Natural killer cell (primary cell): ENCODE results near the gene DDX25. TPM values are rescaled to one million over a fixed set of nuclear protein-coding genes. Genes with fewer than 3 reads are reported as not detected.

Experiments
- ATAC-seq, 3 donors: fragments of 150-1000 bp in 2 of 3; fragments of 200-7000 bp in 1 of 3; cut with Tn5 transposase; 1 replicate in 1 of 3; 2 replicates in 2 of 3; pipeline ENCODE4 v1.10.0; 2021; ENCODE audit warnings: mild to moderate bottlenecking in 2 of 3, moderate library complexity in 2 of 3
- DNase-seq, 2 donors: peaks; one replicate each; pipeline versions ENCODE4 v3.0.0 to v3.0.0-alpha.2; 2013 to 2021; ENCODE audit warnings: mixed read lengths in 1 of 2
- H3K27ac ChIP-seq: one replicate; pipeline ENCODE4 v1.5.1; 2013; ENCODE audit warnings: mild to moderate bottlenecking, low read length
- H3K27me3 ChIP-seq: one replicate; pipeline ENCODE4 v1.6.1; 2013; ENCODE audit warnings: low read length; ENCODE audit not compliant: control insufficient read depth, insufficient read depth
- H3K36me3 ChIP-seq: one replicate; pipeline ENCODE4 v1.6.1; 2013; ENCODE audit warnings: low read length; ENCODE audit not compliant: control insufficient read depth, insufficient read depth
- H3K4me1 ChIP-seq: one replicate; pipeline ENCODE4 v1.6.1; 2013; ENCODE audit warnings: low read length; ENCODE audit not compliant: control insufficient read depth, insufficient read depth
- H3K4me3 ChIP-seq: one replicate; pipeline ENCODE4 v1.5.1; 2013; ENCODE audit warnings: low read length
- H3K9me3 ChIP-seq: one replicate; pipeline ENCODE4 v1.6.1; 2013; ENCODE audit warnings: low read length; ENCODE audit not compliant: control insufficient read depth, insufficient read depth
- H3K27ac Mint-ChIP-seq, 2 donors: one replicate each; pipeline ENCODE4 v1.8.0; 2022; ENCODE audit warnings: mild to moderate bottlenecking in 2 of 2, mixed read lengths in 2 of 2, moderate library complexity in 1 of 2
- H3K27me3 Mint-ChIP-seq, 2 donors: one replicate each; pipeline ENCODE4 v1.8.0; 2022; ENCODE audit warnings: low read depth in 2 of 2, mixed read lengths in 2 of 2
- H3K36me3 Mint-ChIP-seq: one replicate; pipeline ENCODE4 v1.8.0; 2022; ENCODE audit warnings: mixed read lengths
- H3K4me1 Mint-ChIP-seq, 2 donors: one replicate each; pipeline ENCODE4 v1.8.0; 2022; ENCODE audit warnings: mixed read lengths in 2 of 2
- H3K4me3 Mint-ChIP-seq: one replicate; pipeline ENCODE4 v1.8.0; 2022; ENCODE audit warnings: mild to moderate bottlenecking, moderate library complexity, mixed read lengths
- H3K9me3 Mint-ChIP-seq, 2 donors: one replicate each; pipeline ENCODE4 v1.8.0; 2022; ENCODE audit warnings: mixed read lengths in 2 of 2
- CTCF ChIP-seq: fragments of 200-600 bp; IDR thresholded peaks from one replicate; pipeline ENCODE4 v1.8.0; 2022; ENCODE audit warnings: antibody characterized with exemption
- WGBS: methylation state at CpG from one replicate; pipeline ENCODE4 v1.1.7; 2013; ENCODE audit warnings: missing lambda C conversion rate; ENCODE audit not compliant: insufficient coverage; 5-methylcytosine and 5-hydroxymethylcytosine counted together
- intact Hi-C: fragments of 100-400 bp; cut with micrococcal nuclease; formaldehyde crosslinking; loops from one replicate; pipeline ENCODE4 v1.14.2; 2022
- total RNA-seq, 4 donors: library from RNA; stranded (reverse); fragments of 120-200 nt in 1 of 4; gene quantifications; one replicate each; pipeline versions ENCODE4 v1.2.3 to v1.2.4, GENCODE V29; 2013 to 2022

DDX25 gene
- total RNA-seq, 3 donors from 2014 or later (not counting 1 experiment from before 2014, with no cell fraction given), result not detected

GRCh38 chr11:125871391-125872137 is 32.7 kb upstream of the DDX25 start:
- TF ChIP-seq CTCF, result no peak
- Mint-ChIP-seq H3K9me3 (no peaks in the 10 kb centered on the region), H3K36me3 (no peaks in the 10 kb centered on the region), H3K4me3 (no peak overlapping the region), H3K27me3 (peaks cover 2 to 31% of the 10 kb centered on the region in 2 donors), H3K4me1 (peaks cover 0 to 5% of the 10 kb centered on the region in 2 donors), H3K27ac (no peak overlapping the region)
- ATAC-seq (peak in 1 of 3 donors; percentile 43), DNase-seq (peak in 1 of 2 donors; percentile 48)
- Histone ChIP-seq H3K9me3 (no peaks in the 10 kb centered on the region), H3K27me3 (no peaks in the 10 kb centered on the region), H3K4me1 (no peaks in the 10 kb centered on the region), H3K4me3 (no peak overlapping the region), H3K27ac (no peak overlapping the region), H3K36me3 (no peaks in the 10 kb centered on the region)
- 95% methylated on average over 10 of the region's 10 CpGs for WGBS
- intact Hi-C loops, result no loop called here

- H3K36me3 ChIP-seq, result no peaks in the 10 kb centered on the region
- intact Hi-C loops, result no loop called here
- no peaks in the 10 kb centered on the region for H3K9me3 ChIP-seq
- H3K27me3 Mint-ChIP-seq, result peaks cover 2 to 31% of the 10 kb centered on the region in 2 donors
- H3K27ac Mint-ChIP-seq, result no peak overlapping the region
- no peaks in the 10 kb centered on the region for H3K27me3 ChIP-seq
- no peak for DNase-seq
- TF ChIP-seq CTCF, result no peak
- H3K4me1 ChIP-seq, result no peaks in the 10 kb centered on the region
- H3K9me3 Mint-ChIP-seq, result no peaks in the 10 kb centered on the region
- no peak overlapping the region for H3K4me3 ChIP-seq
- H3K27ac ChIP-seq, result no peak overlapping the region
- peaks cover 0 to 5% of the 10 kb centered on the region in 2 donors for H3K4me1 Mint-ChIP-seq
- ATAC-seq, result no peak
- no peak overlapping the region for H3K4me3 Mint-ChIP-seq
- H3K36me3 Mint-ChIP-seq, result no peaks in the 10 kb centered on the region
Measured at GRCh38 chr11:125872138-125872491, 32.2 kb upstream of the DDX25 start.

- intact Hi-C loops, result no loop called here
- no peak overlapping the region for H3K27ac ChIP-seq
- DNase-seq (no peak), ATAC-seq (no peak)
- Mint-ChIP-seq H3K4me3 (no peak overlapping the region), H3K9me3 (no peaks in the 10 kb centered on the region), H3K27me3 (peaks cover 5 to 37% of the 10 kb centered on the region in 2 donors), H3K4me1 (peaks cover 0 to 5% of the 10 kb centered on the region in 2 donors), H3K36me3 (no peaks in the 10 kb centered on the region), H3K27ac (no peak overlapping the region)
- 92% methylated on average over 11 of the region's 20 CpGs for WGBS
- no peaks in the 10 kb centered on the region for H3K4me1 ChIP-seq
- no peak overlapping the region for H3K4me3 ChIP-seq
- H3K9me3 ChIP-seq, result no peaks in the 10 kb centered on the region
- TF ChIP-seq CTCF, result no peak
- H3K36me3 ChIP-seq, result no peaks in the 10 kb centered on the region
- no peaks in the 10 kb centered on the region for H3K27me3 ChIP-seq
Measured at GRCh38 chr11:125873881-125874555, 30.3 kb upstream of the DDX25 start.
